Tracheal epithelial cell (primary cell): ENCODE data around the gene ATP6V0A1. TPM values are rescaled to one million over a fixed set of nuclear protein-coding genes. Genes with fewer than 3 reads are reported as not detected.

Experiments used
- total RNA-seq: library from RNA; depleted of rRNA; stranded (reverse); fragments of >200 nt; gene quantifications from 2 replicates; pipeline ENCODE4 v1.2.1, GENCODE V29; 2014

The ATP6V0A1 gene
- 37.4 and 39.9 TPM in 2 replicates for total RNA-seq

DNA sequence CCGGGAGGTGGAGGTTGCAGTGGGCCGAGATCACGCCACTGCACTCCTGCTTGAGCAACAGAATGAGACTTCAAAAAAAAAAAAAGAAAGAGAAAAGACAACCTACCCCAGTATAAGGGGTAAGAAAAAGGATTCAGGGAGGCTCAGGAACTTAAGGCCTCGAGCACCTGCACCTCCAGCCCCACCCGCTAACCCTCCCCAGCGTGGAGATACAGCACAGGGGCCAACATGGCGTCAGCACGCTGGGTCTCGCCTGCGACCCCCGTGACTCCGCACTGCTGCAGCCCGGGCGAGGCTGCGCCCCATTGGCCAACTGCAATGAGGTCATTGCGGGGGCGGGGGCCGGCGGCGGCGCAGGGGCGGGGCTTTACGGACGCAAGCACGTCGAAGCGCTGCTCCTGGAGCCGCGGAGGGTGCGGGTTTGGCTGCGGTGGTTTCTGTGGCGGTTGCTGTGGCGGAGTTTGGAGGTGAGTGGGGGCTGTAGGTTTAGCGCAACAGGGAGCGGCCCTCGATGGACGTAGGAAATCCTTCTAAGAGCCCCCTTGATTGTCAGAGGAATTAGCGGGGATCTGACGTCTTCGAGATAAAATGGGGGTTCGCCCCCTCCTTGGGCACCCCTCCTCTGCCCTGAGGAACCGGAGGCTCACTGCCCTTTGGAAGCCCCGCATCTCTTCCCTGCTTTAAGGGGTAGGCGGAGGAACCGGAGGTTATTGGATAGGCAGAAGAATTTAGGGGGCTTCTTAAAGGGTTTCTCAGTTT lies at the start of gene ATP6V0A1:
TSS of gene ATP6V0A1 (plus strand) at position 382 of the 759 bp plus-strand sequence. CDS start 2,017 bp downstream, outside the sequence.

DNA sequence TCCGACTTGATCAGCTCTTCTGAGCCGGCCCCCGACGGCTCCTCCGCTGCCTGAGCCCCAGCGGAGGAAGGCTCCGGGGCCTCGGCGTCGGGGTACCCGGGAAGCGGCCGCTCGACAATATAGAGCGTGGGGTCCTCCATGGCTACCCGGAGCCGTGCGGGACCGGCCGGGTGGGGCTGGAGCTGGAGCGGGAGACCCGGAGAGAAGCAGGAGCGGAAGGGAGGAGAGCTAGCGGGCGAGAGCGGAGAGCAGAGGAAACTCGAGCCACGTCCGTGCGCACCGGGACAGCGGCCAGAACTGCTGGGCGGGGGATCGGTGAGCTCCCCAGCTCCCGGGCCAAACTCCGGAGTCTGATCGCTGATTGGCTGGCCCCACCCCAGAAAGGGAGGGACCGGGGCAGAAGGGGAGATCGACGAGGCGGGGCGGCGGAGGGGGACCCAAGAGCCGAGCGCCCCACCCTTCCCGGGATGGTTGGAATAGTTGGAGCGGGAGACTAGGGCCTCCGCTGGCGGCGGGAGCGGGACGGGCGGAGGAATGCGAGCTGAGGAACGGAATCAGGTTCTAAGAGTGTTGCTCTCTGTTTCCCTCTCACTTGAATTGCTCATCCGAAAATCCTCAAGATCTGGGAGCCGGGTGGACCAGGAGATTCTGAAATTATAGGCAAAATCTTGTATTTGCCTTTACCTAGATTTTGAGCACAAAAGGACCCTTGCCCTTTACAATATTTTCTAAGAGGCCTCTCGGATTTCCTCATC lies 35.5 kb upstream of the ATP6V0A1 start, which contains the start of gene CAVIN1:
TSS of gene CAVIN1 (minus strand) at position 299 of the 755 bp plus-strand sequence. CDS start at position 140, 159 bp downstream.

DNA sequence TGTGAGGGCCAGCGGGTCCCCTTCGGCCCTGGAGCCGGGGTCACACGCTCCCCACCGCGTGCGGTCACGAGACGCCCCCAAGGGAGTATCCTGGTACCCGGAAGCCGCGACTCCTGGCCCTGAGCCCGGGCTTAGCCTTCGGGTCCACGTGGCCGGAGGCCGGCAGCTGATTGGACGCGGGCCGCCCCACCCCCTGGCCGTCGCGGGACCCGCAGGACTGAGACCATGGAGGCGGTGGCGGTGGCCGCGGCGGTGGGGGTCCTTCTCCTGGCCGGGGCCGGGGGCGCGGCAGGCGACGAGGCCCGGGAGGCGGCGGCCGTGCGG lies 77.3 kb downstream of the ATP6V0A1 start, which contains the start of gene NAGLU:
TSS of gene NAGLU (plus strand) at position 194 of the 324 bp plus-strand sequence. CDS start at position 226, 32 bp downstream.

DNA sequence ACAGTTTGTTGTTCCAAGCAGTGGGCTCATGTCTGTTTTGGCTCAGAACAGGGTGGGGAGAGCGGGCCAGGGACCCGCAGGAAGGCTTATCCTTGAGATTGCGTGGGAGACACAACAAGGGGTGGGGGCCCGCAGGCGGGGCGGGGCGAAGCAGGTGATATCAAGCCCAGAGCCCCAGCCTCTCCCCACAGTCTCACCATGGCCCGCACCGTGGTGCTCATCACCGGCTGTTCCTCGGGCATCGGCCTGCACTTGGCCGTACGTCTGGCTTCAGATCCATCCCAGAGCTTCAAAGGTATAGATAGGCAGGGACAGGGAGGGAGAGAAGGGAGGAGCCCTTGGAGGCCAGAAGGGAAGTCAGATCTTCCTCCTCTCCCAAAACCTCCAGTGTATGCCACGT lies 94.1 kb downstream of the ATP6V0A1 start, which contains the start of gene HSD17B1:
TSS of gene HSD17B1 (plus strand) at position 188 of the 400 bp plus-strand sequence. CDS start at position 199, 11 bp downstream.

DNA sequence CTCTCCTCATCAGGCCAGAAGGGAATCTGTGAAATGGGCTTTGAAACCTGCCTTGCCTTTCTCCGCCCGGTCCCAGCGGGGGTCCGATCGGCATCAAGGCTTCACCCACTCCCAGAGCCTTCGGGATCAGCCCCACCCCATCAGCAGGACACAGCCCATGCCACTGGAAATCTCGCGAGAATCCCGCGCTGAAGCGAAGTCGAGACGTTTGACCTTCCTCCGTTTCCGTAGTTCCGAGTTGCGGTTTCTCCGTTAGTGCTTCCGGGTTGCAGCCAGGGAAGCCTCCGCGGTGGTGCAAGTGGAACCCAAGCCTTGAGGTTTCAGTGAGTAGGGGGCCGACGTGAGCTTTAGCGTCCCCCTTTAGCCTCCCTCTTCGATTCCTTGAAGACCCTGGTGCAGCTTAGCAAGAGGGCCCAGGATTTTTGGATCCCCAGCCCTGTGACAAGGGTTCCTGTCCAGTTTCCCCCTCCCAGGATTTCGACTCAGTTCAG lies 103.3 kb downstream of the ATP6V0A1 start, which contains the start of gene COASY:
TSS of gene COASY (plus strand) at position 252 of the 491 bp plus-strand sequence. CDS start 475 bp downstream, outside the sequence.

DNA sequence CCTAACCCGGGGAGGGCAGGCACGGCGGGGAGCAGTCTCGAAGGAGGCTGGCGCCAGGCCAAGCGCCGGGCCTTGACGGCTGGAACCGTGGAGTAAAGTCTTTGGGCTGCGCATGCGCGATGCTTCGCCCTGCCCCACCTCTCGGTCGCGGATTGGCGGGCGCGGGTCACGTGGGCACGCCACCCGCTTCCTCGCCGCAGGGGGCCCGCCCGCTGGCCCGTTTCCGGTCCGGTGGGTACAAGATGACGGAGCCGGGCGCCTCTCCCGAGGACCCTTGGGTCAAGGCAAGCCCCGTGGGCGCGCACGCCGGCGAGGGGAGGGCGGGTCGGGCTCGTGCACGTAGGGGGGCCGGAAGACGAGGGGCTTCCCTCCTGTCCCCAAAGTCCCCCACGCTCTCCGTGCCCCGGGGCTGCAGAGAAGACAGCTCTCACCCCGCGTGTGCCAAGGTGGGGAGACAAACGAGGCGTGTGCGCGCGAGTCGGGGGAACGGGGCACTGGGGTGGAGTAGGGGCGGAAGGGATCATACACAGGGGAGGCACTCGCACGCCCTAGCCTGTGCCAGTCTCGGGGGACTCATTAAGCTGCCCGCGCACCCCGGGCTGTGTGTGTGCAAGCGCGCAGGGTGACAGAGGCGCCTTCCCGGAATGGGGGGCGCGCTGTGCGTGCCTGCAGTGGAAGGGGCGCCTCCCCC lies 108.3 kb downstream of the ATP6V0A1 start, which contains the start of gene MLX:
TSS of gene MLX (plus strand) at position 218 of the 691 bp plus-strand sequence. CDS start at position 243, 25 bp downstream.

Other genes starting within 250 kb of the ATP6V0A1 start
- gene STAT5B, start 182.5 kb upstream of the ATP6V0A1 start, total RNA-seq, result 15.4 and 17.7 TPM in 2 replicates
- 1.3 and 17.4 TPM in 2 replicates for gene STAT5A, start 170.4 kb upstream of the ATP6V0A1 start, total RNA-seq
- gene STAT3, start 70.4 kb upstream of the ATP6V0A1 start, total RNA-seq, result 63.9 and 76.6 TPM in 2 replicates
- 85.0 and 210 TPM in 2 replicates for gene CAVIN1, start 35.6 kb upstream of the ATP6V0A1 start, total RNA-seq
- 18.5 and 18.6 TPM in 2 replicates for gene NAGLU, start 77.4 kb downstream of the ATP6V0A1 start, total RNA-seq
- 8.5 and 19.5 TPM in 2 replicates for gene HSD17B1, start 94.0 kb downstream of the ATP6V0A1 start, total RNA-seq
- gene COASY, start 103.3 kb downstream of the ATP6V0A1 start, total RNA-seq, result 13.7 and 14.9 TPM in 2 replicates
- gene MLX, start 108.2 kb downstream of the ATP6V0A1 start, total RNA-seq, result 30.3 and 32.0 TPM in 2 replicates
- gene PSMC3IP, start 118.9 kb downstream of the ATP6V0A1 start, total RNA-seq, result 1.1 and 1.9 TPM in 2 replicates
- 73.3 and 85.5 TPM in 2 replicates for gene RETREG3, start 150.5 kb downstream of the ATP6V0A1 start, total RNA-seq
- 15.6 and 31.1 TPM in 2 replicates for gene TUBG1, start 150.8 kb downstream of the ATP6V0A1 start, total RNA-seq
- 4.8 and 7.2 TPM in 2 replicates for gene TUBG2, start 200.4 kb downstream of the ATP6V0A1 start, total RNA-seq
- 15.7 and 33.5 TPM in 2 replicates for gene PLEKHH3, start 218.1 kb downstream of the ATP6V0A1 start, total RNA-seq
- gene CCR10, start 223.0 kb downstream of the ATP6V0A1 start, total RNA-seq, result 0.21 and 2.9 TPM in 2 replicates
- under 0.01 and 2.2 TPM in 2 replicates for gene CNTNAP1, start 223.7 kb downstream of the ATP6V0A1 start, total RNA-seq